SH-SY5Y (cell line): ENCODE measurements around the gene POLR1A.

Source experiments
- GATA2 ChIP-seq: IDR thresholded peaks from 2 replicates; pipeline ENCODE4 v1.6.1; 2011; ENCODE audit warnings: mild to moderate bottlenecking, low read depth, low read length
- GATA3 ChIP-seq: IDR thresholded peaks from 2 replicates; pipeline ENCODE4 v1.6.1; 2011; ENCODE audit warnings: low read depth, mild to moderate bottlenecking, low read length, moderate library complexity

- TF ChIP-seq GATA3 (no peak), GATA2 (no peak)
These were observed 103.3 kb downstream of the POLR1A start for GRCh38 chr2:86002375-86002774.
